GM21825 (cell line): ENCODE data around the gene MFAP2.

Source experiments
- ATAC-seq: cut with Tn5 transposase; IDR thresholded peaks from one replicate; pipeline ENCODE4 v1.9.1; 2021; ENCODE audit warnings: mild to moderate bottlenecking, moderate library complexity; ENCODE audit not compliant: unreplicated experiment

Gene MFAP2

GRCh38 chr1:16981269-16981849, 939 bp upstream of the MFAP2 start:
- no peak for ATAC-seq

- ATAC-seq = no peak
Observed at GRCh38 chr1:16979475-16980327, 719 bp downstream of the MFAP2 start.

GRCh38 chr1:16978567-16979474, 1.6 kb downstream of the MFAP2 start:
- no peak for ATAC-seq

GRCh38 chr1:16978139-16978538, 2.3 kb downstream of the MFAP2 start:
- no peak for ATAC-seq

GRCh38 chr1:16977377-16977776, 3.0 kb downstream of the MFAP2 start:
- no peak for ATAC-seq

- ATAC-seq = no peak
Observed at GRCh38 chr1:16976966-16977365, 3.5 kb downstream of the MFAP2 start.

GRCh38 chr1:16975838-16976237, 4.6 kb downstream of the MFAP2 start:
- no peak for ATAC-seq

- ATAC-seq = no peak
Observed at GRCh38 chr1:16975211-16975610, 5.2 kb downstream of the MFAP2 start.

- ATAC-seq = no peak
Observed at GRCh38 chr1:16973215-16973614, 7.2 kb downstream of the MFAP2 start.

GRCh38 chr1:16972189-16972895, 8.1 kb downstream of the MFAP2 start:
- ATAC-seq = no peak

GRCh38 chr1:16971341-16972188, 8.9 kb downstream of the MFAP2 start:
- no peak for ATAC-seq

GRCh38 chr1:16970132-16970910, 10.1 kb downstream of the MFAP2 start:
- ATAC-seq = no peak

- no peak for ATAC-seq
Observed at GRCh38 chr1:16969651-16970050, 10.8 kb downstream of the MFAP2 start.

GRCh38 chr1:16969057-16969611, 11.3 kb downstream of the MFAP2 start:
- ATAC-seq = no peak

- ATAC-seq = no peak
Observed at GRCh38 chr1:16968372-16968771, 12.0 kb downstream of the MFAP2 start.

GRCh38 chr1:16967962-16968361, 12.5 kb downstream of the MFAP2 start:
- ATAC-seq = no peak

GRCh38 chr1:16967095-16967575, 13.3 kb downstream of the MFAP2 start:
- ATAC-seq = no peak

- no peak for ATAC-seq
Observed at GRCh38 chr1:16966282-16966681, 14.1 kb downstream of the MFAP2 start.
